HG03442 (cell line): ENCODE measurements around the gene ADCK2.
"Not testable (repeated sequence)": the region's sequence is repeated elsewhere in the genome, so short reads cannot be mapped to it uniquely, and the experiment has no call there.

Source experiments
- ATAC-seq: cut with Tn5 transposase; IDR thresholded peaks from one replicate; pipeline ENCODE4 v1.9.1; 2021; ENCODE audit warnings: mild to moderate bottlenecking, moderate library complexity; ENCODE audit not compliant: unreplicated experiment

The ADCK2 gene

DNA sequence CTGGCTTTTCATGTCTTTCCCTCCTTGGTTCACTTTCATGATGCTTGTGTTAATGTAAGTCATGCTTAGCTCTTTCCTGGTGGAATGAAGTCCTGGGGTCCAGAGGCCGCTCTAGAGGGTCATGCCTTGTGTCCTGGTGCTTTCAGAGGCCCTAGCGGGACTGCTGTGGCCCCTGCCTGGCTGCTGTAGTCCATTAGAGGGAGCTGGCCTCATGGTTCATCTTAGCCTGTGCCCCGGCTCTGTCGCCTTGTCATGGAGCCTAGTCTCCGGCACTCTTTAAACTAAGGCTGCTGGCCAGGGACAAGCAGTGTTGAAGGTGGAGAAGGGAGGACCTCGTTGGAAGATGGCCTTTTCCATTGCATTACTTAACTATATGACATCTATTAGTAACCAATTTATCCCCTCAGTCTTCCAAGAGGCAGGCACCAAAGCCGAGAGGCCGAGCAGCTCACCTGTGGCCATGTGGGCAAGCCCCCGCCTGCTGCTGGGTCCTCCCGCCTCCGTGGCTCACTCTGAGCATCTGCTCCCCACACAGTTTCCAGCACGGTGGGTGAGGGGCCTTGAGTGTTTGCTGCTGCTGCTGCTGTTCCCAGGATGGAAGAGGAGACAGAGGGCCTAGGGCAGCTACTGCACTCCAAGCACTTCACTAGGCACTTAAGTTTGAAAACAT, 18.8 kb downstream of the ADCK2 start:
- ATAC-seq, result no peak

DNA sequence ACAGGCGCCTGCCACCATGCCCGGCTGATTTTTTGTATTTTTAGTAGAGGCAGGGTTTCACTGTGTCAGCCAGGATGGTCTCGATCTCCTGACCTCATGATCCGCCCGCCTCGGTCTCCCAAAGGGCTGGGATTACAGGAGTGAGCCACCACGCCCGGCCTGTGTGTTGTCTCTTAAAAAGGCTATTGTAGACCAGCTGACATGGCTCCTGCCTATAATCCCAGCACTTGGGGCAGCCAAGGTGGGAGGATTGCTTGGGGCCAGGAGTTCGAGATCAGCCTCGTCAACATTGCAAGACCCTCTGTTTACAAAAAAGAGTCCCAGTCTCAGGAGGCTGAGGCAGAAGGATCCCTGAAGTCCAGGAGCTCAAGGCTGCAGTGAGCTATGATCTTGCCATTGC, 21.1 kb downstream of the ADCK2 start:
- ATAC-seq, result not testable (repeated sequence)

DNA sequence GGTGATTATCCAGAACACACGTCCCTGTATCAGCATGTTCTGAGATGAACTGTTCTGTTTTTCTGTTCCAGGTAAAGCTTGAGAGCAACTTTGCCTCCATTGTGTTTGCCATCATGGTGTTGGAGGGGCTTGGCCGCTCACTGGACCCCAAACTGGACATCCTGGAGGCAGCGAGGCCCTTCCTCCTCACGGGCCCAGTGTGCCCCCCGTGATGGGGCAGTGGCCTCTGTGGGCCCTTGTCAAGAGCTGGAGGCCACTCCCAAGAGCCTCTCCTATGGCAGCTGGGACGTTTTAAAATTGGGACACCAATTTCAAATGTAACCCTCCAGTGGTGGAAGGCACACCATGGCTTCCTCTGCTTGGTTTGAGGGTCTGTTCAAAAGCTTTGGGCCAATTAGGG, 21.8 kb downstream of the ADCK2 start:
- ATAC-seq, result no peak

DNA sequence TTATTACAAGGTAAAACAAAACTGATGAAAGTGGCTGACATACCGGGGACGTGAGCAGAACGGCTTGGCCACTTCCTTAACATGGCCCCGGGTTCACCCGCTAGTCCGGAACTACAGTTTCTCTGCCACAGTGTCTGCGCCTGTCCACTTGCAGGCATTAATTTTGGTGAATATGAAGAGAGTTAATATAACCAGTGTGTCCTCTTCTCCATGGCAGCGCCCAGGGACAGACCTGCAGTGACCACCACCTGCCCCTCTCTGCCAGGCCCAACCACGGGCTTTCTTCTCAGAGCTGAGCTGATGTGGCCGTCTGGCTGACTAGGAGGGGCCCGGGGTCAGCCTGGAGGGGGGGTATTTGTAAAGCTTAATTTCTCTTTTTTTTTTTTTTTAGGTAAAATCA, 22.6 kb downstream of the ADCK2 start:
- ATAC-seq, result no peak

DNA sequence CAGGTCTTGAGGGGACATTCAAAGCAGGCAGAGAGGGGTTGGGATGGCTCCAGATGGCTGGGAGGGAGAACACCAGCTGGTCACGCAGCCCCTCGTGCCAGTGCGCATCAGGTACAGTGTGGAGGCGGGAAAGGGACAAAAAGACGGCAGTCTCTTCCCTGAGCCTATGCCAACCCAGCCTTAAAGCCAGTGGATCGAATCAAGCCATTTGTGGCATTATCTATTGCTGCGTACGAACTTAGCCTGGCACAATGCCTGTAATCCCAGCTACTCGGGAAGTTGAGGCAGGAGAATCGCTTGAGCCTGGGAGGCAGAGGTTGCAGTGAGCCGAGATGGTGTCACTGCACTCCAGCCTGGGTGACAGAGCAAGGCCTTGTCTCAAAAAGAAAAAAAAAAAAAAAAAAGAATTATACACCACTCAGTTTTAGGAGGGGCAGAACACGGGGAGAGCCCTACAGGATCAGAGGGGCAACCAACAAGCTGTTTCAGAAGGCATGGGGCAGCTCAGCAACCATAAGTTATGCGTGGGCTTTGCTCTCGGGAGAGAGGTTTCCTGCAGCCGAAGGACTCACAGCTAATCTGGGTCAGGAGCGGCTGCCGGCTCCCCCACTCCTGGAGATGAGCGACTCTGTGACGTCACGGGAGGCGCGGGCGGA, 23.4 kb downstream of the ADCK2 start:
- no peak for ATAC-seq

DNA sequence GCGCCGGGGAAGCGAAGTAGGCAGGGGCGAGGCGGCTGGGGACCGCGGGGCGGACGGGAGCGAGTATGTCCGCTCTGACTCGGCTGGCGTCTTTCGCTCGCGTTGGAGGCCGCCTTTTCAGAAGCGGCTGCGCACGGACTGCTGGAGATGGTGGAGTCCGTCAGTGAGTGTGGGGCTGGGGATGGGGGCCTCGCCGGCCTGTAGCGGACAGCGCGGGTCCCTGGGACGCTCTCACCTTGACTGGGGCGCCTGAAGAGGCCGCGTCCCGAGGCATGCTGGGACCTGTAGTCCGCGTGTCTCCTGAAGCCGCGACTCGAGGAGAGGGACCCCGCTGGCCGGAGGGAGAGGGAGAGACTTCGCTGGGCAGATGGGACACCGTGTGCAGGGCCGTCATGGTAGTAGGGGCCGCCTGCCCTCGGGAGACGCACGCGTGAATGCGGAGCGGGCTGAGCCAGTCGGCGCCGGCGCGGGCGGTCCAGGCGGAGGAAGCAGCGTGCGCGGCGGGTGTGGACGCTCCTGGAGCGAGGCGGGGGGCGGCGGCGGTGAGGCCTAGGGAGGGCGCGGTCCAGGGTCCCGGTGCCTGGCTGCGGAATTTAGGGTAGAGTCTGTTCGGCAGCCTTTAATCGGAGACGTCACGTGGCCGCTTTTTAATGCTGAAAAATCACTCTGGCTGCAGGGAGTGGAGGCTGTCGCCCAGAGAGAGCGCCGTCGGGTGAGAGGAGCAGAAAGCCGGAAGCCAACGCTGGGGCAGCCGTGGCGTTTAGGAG, 24.1 kb downstream of the ADCK2 start, which contains the start of gene NDUFB2:
Gene NDUFB2, plus strand, starts transcription at position 29 of the 767 bp plus-strand sequence. Its CDS starts 37 bp downstream, at position 66.
- peak; percentile 90 for ATAC-seq

DNA sequence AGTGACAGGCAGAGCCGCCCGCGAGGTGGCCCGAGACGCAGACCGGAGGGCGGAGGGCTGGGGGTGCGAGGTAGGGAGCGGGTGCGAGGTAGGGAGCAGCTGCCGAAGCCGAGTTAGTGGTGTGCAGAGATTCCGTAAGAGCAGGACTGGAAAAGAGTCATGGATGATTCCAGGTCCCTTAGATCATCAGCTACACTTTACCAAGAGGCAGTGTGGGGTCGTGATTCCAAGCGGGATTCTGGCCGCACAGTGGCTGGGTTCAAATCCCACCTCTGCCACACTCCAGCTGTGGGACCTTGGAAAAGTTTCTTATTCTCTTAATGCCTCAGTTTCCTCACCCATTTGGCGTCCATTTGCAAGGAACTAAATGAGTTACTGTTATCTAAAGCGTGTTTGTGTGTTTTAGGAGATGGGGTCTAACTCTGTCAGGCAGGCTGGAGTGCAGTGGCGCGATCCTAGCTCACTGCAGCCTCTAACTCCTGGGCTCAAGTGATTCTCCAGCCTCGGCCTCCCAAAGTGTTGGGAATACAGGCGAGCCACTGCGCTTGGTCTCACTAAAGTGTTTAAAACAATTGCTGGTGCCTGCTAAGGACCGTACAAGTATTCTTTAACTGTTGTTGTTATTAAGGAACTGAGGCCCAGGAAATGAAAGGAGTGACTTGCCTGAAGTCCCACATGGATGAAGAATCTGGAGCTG, 24.9 kb downstream of the ADCK2 start:
- ATAC-seq, result no peak

DNA sequence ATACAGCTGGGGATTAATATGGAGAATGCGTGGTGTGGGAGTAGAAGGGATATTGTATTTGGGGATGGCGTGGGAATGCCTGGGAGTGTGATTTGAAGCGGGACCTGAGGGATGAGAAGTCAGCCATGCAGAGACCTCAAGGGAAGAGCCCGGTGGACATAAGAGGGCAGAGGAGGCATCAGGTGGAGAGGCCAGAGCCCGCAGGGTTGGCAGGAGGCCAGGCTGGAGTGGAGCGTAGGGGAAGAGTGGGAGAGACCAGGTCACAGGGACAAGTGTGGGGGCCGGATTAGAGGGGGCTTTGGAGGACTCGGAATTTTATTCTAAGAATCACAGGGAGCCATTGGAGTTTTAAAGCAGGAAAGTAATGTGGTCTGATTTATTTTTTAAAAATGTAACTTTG, 25.7 kb downstream of the ADCK2 start:
- no peak for ATAC-seq

DNA sequence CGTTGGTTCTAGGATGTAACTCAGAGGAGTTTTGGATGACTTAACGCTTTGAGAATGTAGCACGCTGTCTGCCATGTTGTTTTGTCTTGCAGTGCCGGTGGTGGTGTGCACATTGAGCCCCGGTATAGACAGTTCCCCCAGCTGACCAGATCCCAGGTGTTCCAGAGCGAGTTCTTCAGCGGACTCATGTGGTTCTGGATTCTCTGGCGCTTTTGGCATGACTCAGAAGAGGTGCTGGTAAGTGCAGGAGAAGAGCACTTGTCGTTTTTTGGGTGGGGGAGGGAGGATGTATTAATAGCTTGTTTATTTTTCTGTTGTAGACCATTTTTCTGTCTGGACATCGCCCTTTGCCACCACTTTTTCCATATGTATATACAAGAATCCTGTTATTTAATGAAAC, 30.0 kb downstream of the ADCK2 start:
- ATAC-seq, result no peak

DNA sequence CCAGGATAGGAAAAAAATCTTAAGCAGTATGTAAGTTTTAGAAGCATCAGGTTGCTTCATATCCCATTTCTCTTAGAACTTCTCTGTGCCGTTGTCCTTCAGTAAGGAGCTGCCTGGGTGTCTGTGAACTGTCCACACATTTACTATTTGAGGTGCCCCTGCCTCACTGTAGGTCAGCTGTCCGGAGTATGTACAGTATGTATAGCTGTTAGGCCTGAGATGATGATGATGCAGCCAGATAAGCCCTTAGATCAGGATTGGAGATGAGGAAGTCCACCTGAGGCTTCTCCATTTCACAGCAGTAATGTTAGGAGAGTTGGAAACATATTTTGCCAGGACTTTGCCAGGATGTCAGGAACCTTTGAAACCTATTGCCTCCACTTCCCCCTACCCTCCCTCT, 31.5 kb downstream of the ADCK2 start:
- ATAC-seq, result no peak

DNA sequence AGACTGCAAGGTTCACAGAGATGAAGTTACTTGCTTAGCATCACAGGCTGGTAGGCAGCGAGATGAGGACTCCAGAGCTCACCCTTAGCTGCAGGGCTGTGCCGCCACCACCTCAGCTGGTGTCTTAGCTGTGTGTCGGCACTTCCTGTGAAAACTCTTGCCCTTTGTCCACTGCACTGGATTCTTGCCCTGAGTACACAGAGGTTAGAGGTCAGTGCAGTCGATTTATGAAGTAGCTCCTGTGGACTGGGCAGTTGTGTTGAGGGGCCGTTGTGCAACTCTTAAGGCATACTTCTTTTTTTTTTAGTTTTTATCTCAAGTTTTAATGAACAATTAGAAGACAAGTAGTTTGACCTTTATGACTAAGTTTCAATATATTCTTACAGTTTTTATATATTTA, 34.4 kb downstream of the ADCK2 start:
- ATAC-seq, result no peak

DNA sequence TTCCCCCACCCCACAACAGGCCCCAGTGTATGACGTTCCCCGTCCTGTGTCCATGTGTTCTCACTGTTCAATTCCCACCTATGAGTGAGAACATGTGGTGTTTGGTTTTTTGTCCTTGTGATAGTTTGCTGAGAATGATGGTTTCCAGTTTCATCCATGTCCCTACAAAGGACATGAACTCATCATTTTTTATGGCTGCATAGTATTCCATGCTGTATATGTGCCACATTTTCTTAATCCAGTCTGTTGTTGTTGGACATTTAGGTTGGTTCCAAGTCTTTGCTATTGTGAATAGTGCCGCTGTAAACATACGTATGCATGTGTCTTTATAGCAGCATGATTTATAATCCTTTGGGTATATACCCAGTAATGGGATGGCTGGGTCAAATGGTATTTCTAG, 36.0 kb downstream of the ADCK2 start:
- ATAC-seq, result not testable (repeated sequence)

DNA sequence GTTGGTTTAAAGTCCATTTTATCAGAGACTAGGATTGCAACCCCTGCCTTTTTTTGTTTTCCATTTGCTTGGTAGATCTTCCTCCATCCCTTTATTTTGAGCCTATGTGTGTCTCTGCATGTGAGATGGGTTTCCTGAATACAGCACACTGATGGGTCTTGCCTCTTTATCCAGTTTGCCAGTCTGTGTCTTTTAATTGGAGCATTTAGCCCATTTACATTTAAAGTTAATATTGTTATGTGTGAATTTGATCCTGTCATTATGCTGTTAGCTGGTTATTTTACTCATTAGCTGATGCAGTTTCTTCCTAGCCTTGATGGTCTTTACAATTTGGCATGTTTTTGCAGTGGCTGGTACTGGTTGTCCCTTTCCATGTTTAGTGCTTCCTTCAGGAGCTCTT, 39.6 kb downstream of the ADCK2 start:
- not testable (repeated sequence) for ATAC-seq

DNA sequence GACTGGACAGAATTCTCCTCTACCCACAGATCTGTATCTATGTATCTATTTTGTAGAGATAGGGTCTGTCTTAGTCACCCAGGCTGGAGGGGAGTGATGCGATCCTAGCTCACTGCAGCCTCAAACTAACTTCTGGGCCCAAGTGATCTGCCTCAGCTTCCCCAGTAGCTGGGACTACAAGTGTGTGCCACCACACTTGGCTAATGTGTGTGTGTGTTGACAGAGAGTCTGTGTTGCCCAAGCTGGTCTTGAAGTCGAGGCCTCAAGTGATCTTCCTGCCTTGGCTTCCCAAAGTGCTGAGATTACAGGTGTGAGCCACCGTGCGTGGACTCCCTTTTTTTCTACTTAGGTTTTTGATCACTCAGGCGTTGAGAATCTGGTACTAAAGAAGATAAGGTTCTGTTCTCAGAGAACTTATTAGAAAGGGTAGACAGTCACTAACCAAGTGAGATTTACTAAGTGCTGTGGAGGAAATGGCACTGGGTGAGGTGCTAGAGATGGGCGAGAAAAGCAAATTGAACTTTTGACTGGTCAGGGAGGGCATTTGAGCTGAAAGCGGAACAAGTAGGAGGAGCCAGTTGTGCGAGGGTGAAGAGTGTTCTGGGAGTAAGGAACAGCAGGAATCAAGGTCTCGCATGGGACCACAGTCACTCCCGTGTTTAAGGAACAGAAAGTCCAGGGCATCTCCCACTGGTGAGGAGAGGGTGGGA, 41.7 kb downstream of the ADCK2 start:
- ATAC-seq, result no peak

DNA sequence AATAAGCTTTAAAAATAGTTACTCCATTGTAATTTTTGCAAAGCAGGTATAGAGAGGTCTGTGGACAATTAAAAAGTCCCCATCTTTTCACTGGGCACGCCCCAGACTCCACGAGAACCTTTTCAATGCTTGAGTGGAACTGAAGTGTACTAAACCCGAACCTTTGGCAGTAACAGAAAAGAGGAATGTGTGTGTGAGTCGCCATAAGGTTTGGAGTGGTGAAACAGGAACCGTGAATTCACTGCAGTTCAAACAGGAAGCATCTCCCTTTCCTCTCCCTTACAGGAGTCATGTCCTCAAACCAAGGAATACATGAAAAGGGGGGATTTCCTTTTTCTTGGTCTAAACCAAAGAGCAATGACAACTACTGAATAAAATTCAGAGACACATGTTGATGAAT, 47.0 kb downstream of the ADCK2 start:
- ATAC-seq, result no peak

DNA sequence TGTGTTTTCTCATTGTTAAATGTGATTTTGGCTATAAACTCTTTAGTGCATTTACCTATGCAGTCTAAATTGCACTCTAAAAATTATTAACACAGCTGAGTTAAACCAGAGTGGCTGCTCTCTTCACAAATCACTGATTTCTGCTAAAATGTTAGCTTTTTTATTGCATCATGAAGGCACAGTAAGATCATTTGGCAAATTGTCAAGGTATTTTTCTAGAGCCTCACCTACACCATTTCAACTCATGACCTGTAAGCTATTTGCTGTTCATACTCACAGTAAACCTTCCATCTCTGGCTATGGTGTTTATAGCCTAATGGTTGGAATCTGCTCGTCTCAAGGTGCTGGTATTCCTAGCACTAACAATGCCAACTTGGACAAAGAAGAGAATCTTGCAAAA, 49.5 kb downstream of the ADCK2 start:
- no peak for ATAC-seq

DNA sequence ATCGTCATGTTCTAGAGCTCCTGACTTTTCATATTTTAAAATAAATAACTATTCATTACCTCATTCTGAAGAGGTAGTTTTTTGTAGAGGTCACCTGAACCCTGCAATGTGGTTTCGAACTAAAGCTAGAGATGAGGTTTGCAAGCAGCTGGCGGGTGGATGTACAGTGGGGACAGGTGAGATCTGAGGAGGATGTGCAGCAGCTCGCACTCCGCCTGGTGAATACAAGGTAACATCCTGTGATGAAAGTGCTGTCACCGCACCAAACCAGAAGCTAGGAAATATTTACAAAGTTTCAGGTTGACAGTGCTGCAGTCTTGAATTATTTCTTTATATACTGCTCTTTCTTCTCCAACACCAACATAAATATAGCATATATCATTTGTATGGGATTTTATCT, 50.3 kb downstream of the ADCK2 start:
- ATAC-seq, result no peak

DNA sequence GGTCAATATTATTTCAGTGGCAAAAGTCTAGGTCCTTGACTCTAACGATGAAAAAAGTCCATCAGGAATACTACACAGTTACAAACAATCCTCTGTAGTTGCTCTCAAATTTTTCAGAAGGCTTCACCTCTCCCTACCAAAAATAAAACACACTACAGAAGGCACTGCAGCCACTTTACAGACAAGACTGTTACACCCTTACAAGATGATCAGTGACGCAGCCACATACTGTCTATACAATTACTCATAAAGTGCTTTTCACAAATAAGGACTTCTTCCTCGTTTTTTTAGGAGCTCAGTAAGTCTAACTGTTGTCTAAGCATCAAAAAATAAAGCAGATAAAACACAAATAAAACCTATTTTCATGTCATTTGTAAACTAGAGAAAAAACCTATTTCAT, 50.8 kb downstream of the ADCK2 start:
- ATAC-seq, result no peak

DNA sequence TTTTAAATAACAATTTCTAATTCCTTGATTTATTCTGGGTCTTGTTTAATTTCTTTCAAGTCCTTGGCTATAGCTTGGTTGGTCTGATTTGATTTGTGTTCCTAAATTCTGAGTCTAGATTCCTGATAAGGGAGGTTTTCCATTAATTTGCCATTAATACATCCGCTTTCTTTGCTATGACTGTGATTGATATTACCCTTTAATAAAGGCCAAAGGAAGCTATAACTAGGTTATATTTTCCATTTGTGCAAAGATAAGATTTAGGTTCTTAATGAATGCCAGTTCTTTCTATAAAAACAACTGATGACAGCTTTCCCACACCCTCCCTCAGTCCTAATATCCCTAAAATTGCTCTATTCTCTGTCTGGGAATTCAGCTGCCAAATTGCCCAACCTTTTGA, 52.0 kb downstream of the ADCK2 start:
- no peak for ATAC-seq

DNA sequence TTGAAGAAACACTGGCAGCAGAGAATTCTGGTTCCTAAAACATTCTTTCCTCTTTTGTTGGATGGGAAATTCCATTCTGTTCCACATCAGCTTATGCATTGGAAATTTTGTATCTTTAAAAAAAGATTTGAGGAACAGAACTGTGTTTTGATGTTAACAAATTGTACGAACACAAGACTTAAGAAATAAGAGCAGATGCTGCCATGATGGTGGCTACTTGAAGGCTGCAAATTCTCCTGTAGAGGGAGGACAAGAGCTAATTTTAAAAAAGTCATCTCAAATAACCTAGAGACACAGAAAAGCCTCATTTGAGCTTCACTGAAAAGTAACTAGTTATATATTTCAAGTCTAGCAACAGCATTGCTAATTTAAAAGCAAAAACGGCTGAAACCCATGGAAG, 53.5 kb downstream of the ADCK2 start:
- ATAC-seq, result no peak

DNA sequence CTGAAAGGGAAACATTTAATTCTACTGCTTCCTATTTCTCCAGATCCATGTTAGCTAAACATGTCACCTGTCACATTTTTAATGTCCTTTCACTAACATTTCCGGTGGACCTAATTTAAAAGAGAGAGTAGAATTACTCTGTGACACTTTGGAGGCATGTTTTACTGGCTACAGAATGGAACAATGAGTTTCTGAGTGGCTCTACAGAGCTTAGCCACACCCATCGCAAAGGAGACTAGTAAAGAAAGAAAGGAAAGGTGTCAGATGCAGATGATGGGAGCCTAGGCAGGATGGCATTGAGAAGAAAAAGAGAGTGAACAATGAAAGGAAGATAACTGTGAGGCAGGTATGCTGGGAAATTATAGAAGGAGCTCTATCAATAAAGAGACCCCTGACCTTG, 59.7 kb downstream of the ADCK2 start:
- ATAC-seq, result no peak
